Measurements from ENCODE around the gene SLC17A9.

SLC17A9 gene

DNA sequence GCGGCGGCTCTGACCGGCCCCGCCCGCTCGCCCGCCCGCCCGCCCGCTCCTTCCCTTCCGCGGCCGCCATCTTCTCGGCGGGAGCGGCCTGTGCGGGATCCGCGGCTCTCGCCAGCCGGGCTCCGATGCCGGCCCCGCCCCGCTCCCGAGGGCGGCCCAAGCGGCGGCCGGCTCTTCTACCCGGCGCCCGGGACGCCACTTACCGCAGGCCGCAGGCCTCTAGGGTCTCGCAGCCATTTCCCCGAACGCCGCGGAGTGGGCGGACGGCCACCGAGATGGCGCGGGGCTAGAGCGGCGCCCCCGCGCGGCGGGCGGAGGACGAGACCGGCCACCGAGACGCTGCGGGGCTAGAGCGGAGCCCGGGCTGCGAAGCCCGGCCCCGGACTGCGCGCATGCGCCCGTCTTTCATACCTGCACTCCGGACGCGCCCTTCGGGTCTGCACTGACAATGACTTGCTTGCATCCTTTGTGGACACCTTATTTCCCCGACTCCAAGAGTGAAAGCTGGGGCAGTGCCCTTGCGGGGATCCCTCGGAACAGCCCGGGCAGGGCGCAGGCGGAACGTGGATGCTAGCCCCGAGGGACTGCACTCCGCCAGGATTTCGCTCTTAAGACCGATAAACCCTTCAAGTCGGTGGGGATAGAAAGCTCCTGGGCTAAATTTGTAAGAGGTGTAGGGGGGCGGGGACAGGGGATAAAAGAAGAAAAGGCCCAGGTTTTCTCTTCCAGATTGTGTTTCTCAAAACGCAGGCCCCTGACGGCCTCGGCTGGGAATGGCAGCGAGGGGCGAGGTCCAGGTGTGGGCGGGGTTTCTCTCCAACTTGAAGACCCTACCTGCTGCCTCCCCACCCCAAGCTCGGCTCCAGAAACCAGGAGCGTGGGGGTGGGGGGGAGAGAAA, 26.0 kb upstream of the SLC17A9 start, which contains the start of gene DIDO1:
Gene DIDO1 (minus strand): TSS at position 277 of the 899 bp plus-strand sequence.
- H2BK15ac ChIP-seq (ENCODE audit: low read depth, poor library complexity, severe bottlenecking): no peak within 1 kb of the TSS
- no peak within 1 kb of the TSS for H2BK12ac ChIP-seq (ENCODE audit: low read length in 2 of 2)
- peak within 1 kb of the TSS; percentile 55 to 81 for H3K23ac ChIP-seq (ENCODE audit: low read length in 2 of 2)
- H3K27me3 ChIP-seq (ENCODE audit: control insufficient read depth in 1 of 2, insufficient read depth in 1 of 2, low read length in 2 of 2): no peaks in the 10 kb centered on the region
- 2% methylated on average over 79 of the region's 92 CpGs for WGBS
- H3K4me1 ChIP-seq (ENCODE audit: control insufficient read depth, insufficient read depth, low read depth, low read length): peaks cover 30% of the 10 kb centered on the region
- H4K91ac ChIP-seq (ENCODE audit: low read length): peak within 1 kb of the TSS; percentile 94
- H3K9ac ChIP-seq (ENCODE audit: low read length): peak within 1 kb of the TSS; percentile 99
- no peaks in the 10 kb centered on the region for H3K79me1 ChIP-seq (replicated peaks; ENCODE audit: low read length, poor library complexity, severe bottlenecking)
- H3K4me2 ChIP-seq (ENCODE audit: low read length, poor library complexity, severe bottlenecking): peak within 1 kb of the TSS; percentile 84
- peak; percentile 80 for DNase-seq
- H3K14ac ChIP-seq (ENCODE audit: low read length in 2 of 2): peak within 1 kb of the TSS in 1 of 2 experiments; percentile 98
- peak within 1 kb of the TSS; percentile 29 for H2BK120ac ChIP-seq (ENCODE audit: low read depth, low read length)
- H3K36me3 ChIP-seq (ENCODE audit: control insufficient read depth in 1 of 2, insufficient read depth in 2 of 2, low read depth in 1 of 2, low read length in 2 of 2): no peaks in the 10 kb centered on the region
- H2BK5ac ChIP-seq (ENCODE audit: low read depth, low read length, poor library complexity, severe bottlenecking): peak within 1 kb of the TSS; percentile 98
- H4K8ac ChIP-seq (ENCODE audit: low read length): peak within 1 kb of the TSS; percentile 78
- peak within 1 kb of the TSS; percentile 49 for H2AK5ac ChIP-seq (ENCODE audit: low read length, severe bottlenecking)
- H2AFZ ChIP-seq (ENCODE audit: low read depth, low read length): peak within 1 kb of the TSS; percentile 36
- peak within 1 kb of the TSS; percentile 92 to 95 for H3K4me3 ChIP-seq (ENCODE audit: insufficient read depth in 1 of 2, low read depth in 1 of 2, low read length in 2 of 2)
- H3K18ac ChIP-seq (ENCODE audit: low read depth in 1 of 2, low read length in 2 of 2): peak within 1 kb of the TSS; percentile 88 to 95
- peak within 1 kb of the TSS; percentile 78 for H3K27ac ChIP-seq (ENCODE audit: low read length, poor library complexity, severe bottlenecking)
- no peaks in the 10 kb centered on the region for H3K9me3 ChIP-seq (ENCODE audit: control insufficient read depth, low read length)
- peak within 1 kb of the TSS; percentile 94 to 96 for H3K4ac ChIP-seq (ENCODE audit: low read depth in 1 of 2, low read length in 2 of 2)

DNA sequence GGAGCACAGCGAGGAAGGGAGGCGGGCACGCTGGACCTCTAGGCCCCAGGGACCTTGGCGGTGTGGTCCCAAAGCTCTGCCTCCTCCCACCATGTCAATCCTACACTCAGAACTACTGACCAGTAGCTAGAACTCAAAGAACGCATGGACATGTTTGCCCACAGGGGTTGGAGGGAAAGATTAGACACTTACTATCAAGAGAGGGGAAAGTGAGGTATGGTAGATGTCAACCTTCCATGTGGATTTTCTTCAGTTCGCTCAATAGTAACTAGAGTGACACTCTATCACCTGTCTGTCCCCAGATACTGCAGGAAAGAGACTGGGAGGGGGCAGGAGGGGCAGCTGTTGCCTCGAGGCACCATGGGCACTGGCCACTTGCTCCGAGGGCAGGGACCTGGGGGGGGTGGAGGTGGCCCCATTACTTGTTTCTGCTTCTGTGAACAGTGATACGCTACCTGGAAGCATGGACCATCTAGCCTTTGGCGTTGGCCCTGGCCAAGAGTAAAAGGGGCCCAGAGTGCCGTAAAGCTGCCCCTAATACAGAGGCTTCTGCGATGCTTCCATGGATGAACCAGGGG, 25.3 kb upstream of the SLC17A9 start:
- no peak overlapping the region for H2AFZ ChIP-seq (ENCODE audit: low read depth, low read length)
- H3K79me1 ChIP-seq (replicated peaks; ENCODE audit: low read length, poor library complexity, severe bottlenecking): no peaks in the 10 kb centered on the region
- peak overlapping the region in 1 of 2 experiments; percentile 95 for H3K4me3 ChIP-seq (ENCODE audit: insufficient read depth in 1 of 2, low read depth in 1 of 2, low read length in 2 of 2)
- WGBS: 78% methylated on average over 8 of the region's 12 CpGs
- no peak for DNase-seq
- H2AK5ac ChIP-seq (ENCODE audit: low read length, severe bottlenecking): no peak overlapping the region
- peak overlapping the region; percentile 84 for H3K4me2 ChIP-seq (ENCODE audit: low read length, poor library complexity, severe bottlenecking)
- no peak overlapping the region for H2BK5ac ChIP-seq (ENCODE audit: low read depth, low read length, poor library complexity, severe bottlenecking)
- no peak overlapping the region for H2BK15ac ChIP-seq (ENCODE audit: low read depth, poor library complexity, severe bottlenecking)
- no peak overlapping the region for H3K14ac ChIP-seq (ENCODE audit: low read length in 2 of 2)
- no peak overlapping the region for H3K18ac ChIP-seq (ENCODE audit: low read depth in 1 of 2, low read length in 2 of 2)
- H3K36me3 ChIP-seq (ENCODE audit: control insufficient read depth in 1 of 2, insufficient read depth in 2 of 2, low read depth in 1 of 2, low read length in 2 of 2): no peaks in the 10 kb centered on the region
- H2BK120ac ChIP-seq (ENCODE audit: low read depth, low read length): no peak overlapping the region
- no peak overlapping the region for H3K27ac ChIP-seq (ENCODE audit: low read length, poor library complexity, severe bottlenecking)
- no peak overlapping the region for H4K8ac ChIP-seq (ENCODE audit: low read length)
- no peaks in the 10 kb centered on the region for H3K27me3 ChIP-seq (ENCODE audit: control insufficient read depth in 1 of 2, insufficient read depth in 1 of 2, low read length in 2 of 2)
- peak overlapping the region in 1 of 2 experiments; percentile 39 for H2BK12ac ChIP-seq (ENCODE audit: low read length in 2 of 2)
- H3K9me3 ChIP-seq (ENCODE audit: control insufficient read depth, low read length): no peaks in the 10 kb centered on the region
- H3K9ac ChIP-seq (ENCODE audit: low read length): peak overlapping the region; percentile 99
- peaks cover 29% of the 10 kb centered on the region for H3K4me1 ChIP-seq (ENCODE audit: control insufficient read depth, insufficient read depth, low read depth, low read length)
- no peak overlapping the region for H4K91ac ChIP-seq (ENCODE audit: low read length)
- H3K4ac ChIP-seq (ENCODE audit: low read depth in 1 of 2, low read length in 2 of 2): no peak overlapping the region
- H3K23ac ChIP-seq (ENCODE audit: low read length in 2 of 2): no peak overlapping the region

DNA sequence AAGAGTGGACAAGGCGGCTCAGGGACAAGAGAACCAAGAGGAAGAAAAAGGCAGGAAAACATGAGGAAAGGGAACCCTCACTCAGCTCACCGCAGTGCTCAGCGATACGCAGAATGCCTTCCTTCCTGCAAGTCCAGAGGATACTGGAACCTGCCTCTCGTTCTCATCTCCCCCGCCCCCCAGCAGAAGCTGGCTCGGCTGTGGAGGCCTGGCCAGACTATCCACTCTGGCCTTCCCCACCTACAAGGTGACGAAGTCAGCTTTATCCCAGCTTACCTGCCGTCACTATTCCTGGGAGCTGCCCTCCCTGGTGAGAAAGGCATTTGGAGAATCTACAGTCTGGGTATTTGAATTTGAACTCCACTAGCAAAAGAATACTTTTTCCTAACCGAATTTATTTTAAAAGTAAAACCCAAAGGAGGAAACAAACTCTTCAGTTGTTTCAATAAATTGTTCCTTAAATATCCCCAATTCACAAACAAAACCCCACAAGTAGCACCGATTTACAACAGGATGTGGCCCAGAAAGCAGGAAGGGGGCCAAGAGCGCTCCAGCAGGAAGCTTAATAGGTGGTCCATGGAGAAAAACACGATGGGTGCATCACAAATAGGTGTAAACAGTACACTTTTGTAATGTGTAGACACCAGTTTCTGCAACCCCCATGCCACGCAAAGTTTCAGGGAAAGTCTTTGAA, 24.1 kb upstream of the SLC17A9 start:
- H3K4me1 ChIP-seq (ENCODE audit: control insufficient read depth, insufficient read depth, low read depth, low read length): peaks cover 24% of the 10 kb centered on the region
- H3K4me2 ChIP-seq (ENCODE audit: low read length, poor library complexity, severe bottlenecking): peak overlapping the region; percentile 90
- peak overlapping the region in 1 of 2 experiments; percentile 95 for H3K4ac ChIP-seq (ENCODE audit: low read depth in 1 of 2, low read length in 2 of 2)

More for the DNA sequence above, 24.1 kb upstream of the SLC17A9 start:
- peak overlapping the region in 1 of 2 experiments; percentile 21 for H2BK12ac ChIP-seq (ENCODE audit: low read length in 2 of 2)
- peak overlapping the region; percentile 89 for H3K9ac ChIP-seq (ENCODE audit: low read length)
- H3K27ac ChIP-seq (ENCODE audit: low read length, poor library complexity, severe bottlenecking): peak overlapping the region; percentile 93
- no peak overlapping the region for H2BK15ac ChIP-seq (ENCODE audit: low read depth, poor library complexity, severe bottlenecking)
- WGBS: 28% methylated on average over 11 of the region's 14 CpGs
- no peak overlapping the region for H2AFZ ChIP-seq (ENCODE audit: low read depth, low read length)
- H3K27me3 ChIP-seq (ENCODE audit: control insufficient read depth in 1 of 2, insufficient read depth in 1 of 2, low read length in 2 of 2): no peaks in the 10 kb centered on the region
- H3K36me3 ChIP-seq (ENCODE audit: control insufficient read depth in 1 of 2, insufficient read depth in 2 of 2, low read depth in 1 of 2, low read length in 2 of 2): peaks cover 2 to 4% of the 10 kb centered on the region in 2 experiments
- H4K8ac ChIP-seq (ENCODE audit: low read length): peak overlapping the region; percentile 77
- H3K14ac ChIP-seq (ENCODE audit: low read length in 2 of 2): no peak overlapping the region
- no peak overlapping the region for H2BK5ac ChIP-seq (ENCODE audit: low read depth, low read length, poor library complexity, severe bottlenecking)
- DNase-seq: peak; percentile 36
- H3K79me1 ChIP-seq (replicated peaks; ENCODE audit: low read length, poor library complexity, severe bottlenecking): no peaks in the 10 kb centered on the region
- H3K9me3 ChIP-seq (ENCODE audit: control insufficient read depth, low read length): no peaks in the 10 kb centered on the region
- H4K91ac ChIP-seq (ENCODE audit: low read length): peak overlapping the region; percentile 73
- no peak overlapping the region for H3K23ac ChIP-seq (ENCODE audit: low read length in 2 of 2)
- H2BK120ac ChIP-seq (ENCODE audit: low read depth, low read length): no peak overlapping the region
- H2AK5ac ChIP-seq (ENCODE audit: low read length, severe bottlenecking): peak overlapping the region; percentile 80
- H3K4me3 ChIP-seq (ENCODE audit: insufficient read depth in 1 of 2, low read depth in 1 of 2, low read length in 2 of 2): peak overlapping the region in 1 of 2 experiments; percentile 83
- H3K18ac ChIP-seq (ENCODE audit: low read depth in 1 of 2, low read length in 2 of 2): peak overlapping the region; percentile 53 to 55
